SK-N-SH treated with all-trans-retinoic acid at 6 μM for 48 hours (cell line): ENCODE data around the gene SYNJ2.

Experiments used
- ATAC-seq: fragments of 200-7000 bp; cut with Tn5 transposase; 3 replicates; pipeline ENCODE4 v1.9.1; 2020; ENCODE audit warnings: mild to moderate bottlenecking, moderate library complexity
- BACH2 ChIP-seq: fragments of 250-450 bp; sonication (Bioruptor Pico); IDR thresholded peaks from 2 replicates; pipeline ENCODE4 v1.9.0; 2021; ENCODE audit warnings: mild to moderate bottlenecking, borderline replicate concordance
- CSDC2 ChIP-seq: fragments of 250-450 bp; sonication (Bioruptor Pico); IDR thresholded peaks from 2 replicates; pipeline ENCODE4 v1.5.0; 2020; ENCODE audit warnings: mild to moderate bottlenecking, moderate library complexity
- ESRRG ChIP-seq: fragments of 250-450 bp; sonication (Bioruptor Pico); IDR thresholded peaks from 2 replicates; pipeline ENCODE4 v1.6.1; 2021; ENCODE audit warnings: mild to moderate bottlenecking
- GLIS3 ChIP-seq: fragments of 250-450 bp; sonication (Bioruptor Pico); IDR thresholded peaks from 2 replicates; pipeline ENCODE4 v1.5.0; 2020; ENCODE audit warnings: mild to moderate bottlenecking, moderate library complexity
- ISL1 ChIP-seq: fragments of 250-450 bp; sonication (Bioruptor Pico); IDR thresholded peaks from 2 replicates; pipeline ENCODE4 v2.1.2; 2022; ENCODE audit warnings: mild to moderate bottlenecking, moderate library complexity
- OSR1 ChIP-seq: fragments of 250-450 bp; sonication (Bioruptor Pico); IDR thresholded peaks from 2 replicates; pipeline ENCODE4 v1.8.0; 2022; ENCODE audit warnings: moderate library complexity, mild to moderate bottlenecking, inconsistent platforms
- PPARA ChIP-seq: fragments of 250-450 bp; sonication (Bioruptor Pico); IDR thresholded peaks from 2 replicates; pipeline ENCODE4 v1.5.0; 2020; ENCODE audit warnings: mild to moderate bottlenecking, borderline replicate concordance
- RARB ChIP-seq: fragments of 250-450 bp; sonication (Bioruptor Pico); IDR thresholded peaks from 2 replicates; pipeline ENCODE4 v1.8.0; 2021; ENCODE audit warnings: mild to moderate bottlenecking, moderate library complexity
- SNAI2 ChIP-seq: fragments of 250-450 bp; sonication (Bioruptor Pico); IDR thresholded peaks from 2 replicates; pipeline ENCODE4 v1.5.0; 2020; ENCODE audit warnings: mild to moderate bottlenecking, moderate library complexity
- TCF4 ChIP-seq: fragments of 250-450 bp; sonication (Bioruptor Pico); IDR thresholded peaks from 2 replicates; pipeline ENCODE4 v1.8.0; 2021; ENCODE audit warnings: mild to moderate bottlenecking, moderate library complexity, borderline replicate concordance
- TOX ChIP-seq: fragments of 250-450 bp; sonication (Bioruptor Pico); IDR thresholded peaks from 2 replicates; pipeline ENCODE4 v1.8.0; 2021; ENCODE audit warnings: mild to moderate bottlenecking, moderate library complexity, borderline replicate concordance
- ZC3H10 ChIP-seq: fragments of 250-450 bp; sonication (Bioruptor Pico); IDR thresholded peaks from 2 replicates; pipeline ENCODE4 v1.5.1; 2021; ENCODE audit warnings: mild to moderate bottlenecking, moderate library complexity
- ZFP3 ChIP-seq: fragments of 250-450 bp; sonication (Bioruptor Pico); IDR thresholded peaks from 2 replicates; pipeline ENCODE4 v1.5.0; 2020; ENCODE audit warnings: mild to moderate bottlenecking, moderate library complexity
- ZFP30 ChIP-seq: fragments of 450-650 bp; formaldehyde crosslinking; IDR thresholded peaks from 2 replicates; pipeline ENCODE4 v1.5.0; 2022; ENCODE audit warnings: mild to moderate bottlenecking, moderate library complexity
- ZNF565 ChIP-seq: fragments of 450-650 bp; formaldehyde crosslinking; conservative IDR thresholded peaks from 2 replicates; pipeline ENCODE4 v1.5.0; 2020; ENCODE audit warnings: low read depth, mild to moderate bottlenecking, moderate library complexity
- ZNF70 ChIP-seq: fragments of 450-650 bp; formaldehyde crosslinking; IDR thresholded peaks from 2 replicates; pipeline ENCODE4 v1.5.0; 2020; ENCODE audit warnings: mild to moderate bottlenecking, moderate library complexity
- ZNF8 ChIP-seq: fragments of 450-650 bp; formaldehyde crosslinking; IDR thresholded peaks from 2 replicates; pipeline ENCODE4 v1.5.0; 2020; ENCODE audit warnings: mild to moderate bottlenecking, moderate library complexity
- TF ChIP-seq, protein P1 (sequence below): fragments of 250-450 bp; sonication (Bioruptor Pico); IDR thresholded peaks from 2 replicates; pipeline ENCODE4 v1.5.1; 2021; ENCODE audit warnings: mild to moderate bottlenecking, moderate library complexity
- TF ChIP-seq, protein P2 (sequence below): fragments of 250-450 bp; sonication (Bioruptor Pico); IDR thresholded peaks from 2 replicates; pipeline ENCODE4 v1.5.0; 2020; ENCODE audit warnings: mild to moderate bottlenecking, moderate library complexity
- TF ChIP-seq, protein P3 (sequence below): fragments of 250-450 bp; sonication (Bioruptor Pico); IDR thresholded peaks from 2 replicates; pipeline ENCODE4 v1.8.0; 2020; ENCODE audit warnings: mild to moderate bottlenecking, moderate library complexity, borderline replicate concordance
- TF ChIP-seq, protein P4 (sequence below): fragments of 250-450 bp; sonication (Bioruptor Pico); IDR thresholded peaks from 2 replicates; pipeline ENCODE4 v1.8.0; 2021; ENCODE audit warnings: low read depth, mild to moderate bottlenecking, moderate library complexity, borderline replicate concordance

The SYNJ2 gene

DNA sequence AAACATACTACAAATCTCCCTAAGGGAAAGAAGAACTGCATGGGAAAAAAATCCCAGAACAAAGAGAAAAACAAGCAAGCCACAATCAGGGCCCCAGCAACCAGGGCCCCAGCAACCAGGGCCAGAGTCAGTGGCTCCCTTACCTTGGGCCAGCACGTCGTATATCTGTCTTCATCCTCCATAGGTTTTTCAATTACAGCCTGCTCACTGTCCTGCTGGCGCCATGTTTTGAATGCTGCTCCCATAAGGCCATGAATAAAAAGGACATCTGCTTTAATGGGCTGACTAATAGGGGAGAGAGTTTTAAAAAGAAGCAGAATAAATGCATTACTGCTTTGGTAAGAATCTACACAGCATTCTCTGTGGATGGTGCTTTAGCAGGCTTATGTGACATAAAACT is 137.2 kb downstream of the SYNJ2 start:
- no peak for ATAC-seq
- TF ChIP-seq SNAI2 (CRISPR knock-in tag), result no peak
- TF ChIP-seq, protein P1, sequence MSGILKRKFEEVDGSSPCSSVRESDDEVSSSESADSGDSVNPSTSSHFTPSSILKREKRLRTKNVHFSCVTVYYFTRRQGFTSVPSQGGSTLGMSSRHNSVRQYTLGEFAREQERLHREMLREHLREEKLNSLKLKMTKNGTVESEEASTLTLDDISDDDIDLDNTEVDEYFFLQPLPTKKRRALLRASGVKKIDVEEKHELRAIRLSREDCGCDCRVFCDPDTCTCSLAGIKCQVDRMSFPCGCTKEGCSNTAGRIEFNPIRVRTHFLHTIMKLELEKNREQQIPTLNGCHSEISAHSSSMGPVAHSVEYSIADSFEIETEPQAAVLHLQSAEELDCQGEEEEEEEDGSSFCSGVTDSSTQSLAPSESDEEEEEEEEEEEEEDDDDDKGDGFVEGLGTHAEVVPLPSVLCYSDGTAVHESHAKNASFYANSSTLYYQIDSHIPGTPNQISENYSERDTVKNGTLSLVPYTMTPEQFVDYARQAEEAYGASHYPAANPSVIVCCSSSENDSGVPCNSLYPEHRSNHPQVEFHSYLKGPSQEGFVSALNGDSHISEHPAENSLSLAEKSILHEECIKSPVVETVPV (CRISPR knock-in tag), result no peak
- no peak for TF ChIP-seq PPARA
- TF ChIP-seq OSR1 (CRISPR knock-in tag), result no peak
- no peak for TF ChIP-seq GLIS3 (CRISPR knock-in tag)
- TF ChIP-seq BACH2 (CRISPR knock-in tag), result no peak
- TF ChIP-seq ISL1, result no peak
- TF ChIP-seq CSDC2 (CRISPR knock-in tag), result no peak
- no peak for TF ChIP-seq ZNF565 (CRISPR knock-in tag)
- TF ChIP-seq, protein P2, sequence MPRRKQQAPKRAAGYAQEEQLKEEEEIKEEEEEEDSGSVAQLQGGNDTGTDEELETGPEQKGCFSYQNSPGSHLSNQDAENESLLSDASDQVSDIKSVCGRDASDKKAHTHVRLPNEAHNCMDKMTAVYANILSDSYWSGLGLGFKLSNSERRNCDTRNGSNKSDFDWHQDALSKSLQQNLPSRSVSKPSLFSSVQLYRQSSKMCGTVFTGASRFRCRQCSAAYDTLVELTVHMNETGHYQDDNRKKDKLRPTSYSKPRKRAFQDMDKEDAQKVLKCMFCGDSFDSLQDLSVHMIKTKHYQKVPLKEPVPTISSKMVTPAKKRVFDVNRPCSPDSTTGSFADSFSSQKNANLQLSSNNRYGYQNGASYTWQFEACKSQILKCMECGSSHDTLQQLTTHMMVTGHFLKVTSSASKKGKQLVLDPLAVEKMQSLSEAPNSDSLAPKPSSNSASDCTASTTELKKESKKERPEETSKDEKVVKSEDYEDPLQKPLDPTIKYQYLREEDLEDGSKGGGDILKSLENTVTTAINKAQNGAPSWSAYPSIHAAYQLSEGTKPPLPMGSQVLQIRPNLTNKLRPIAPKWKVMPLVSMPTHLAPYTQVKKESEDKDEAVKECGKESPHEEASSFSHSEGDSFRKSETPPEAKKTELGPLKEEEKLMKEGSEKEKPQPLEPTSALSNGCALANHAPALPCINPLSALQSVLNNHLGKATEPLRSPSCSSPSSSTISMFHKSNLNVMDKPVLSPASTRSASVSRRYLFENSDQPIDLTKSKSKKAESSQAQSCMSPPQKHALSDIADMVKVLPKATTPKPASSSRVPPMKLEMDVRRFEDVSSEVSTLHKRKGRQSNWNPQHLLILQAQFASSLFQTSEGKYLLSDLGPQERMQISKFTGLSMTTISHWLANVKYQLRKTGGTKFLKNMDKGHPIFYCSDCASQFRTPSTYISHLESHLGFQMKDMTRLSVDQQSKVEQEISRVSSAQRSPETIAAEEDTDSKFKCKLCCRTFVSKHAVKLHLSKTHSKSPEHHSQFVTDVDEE (CRISPR knock-in tag), result no peak
- no peak for TF ChIP-seq ZFP3 (CRISPR knock-in tag)
- no peak for TF ChIP-seq ZNF70 (CRISPR knock-in tag)
- no peak for TF ChIP-seq ZNF8 (CRISPR knock-in tag)
- no peak for TF ChIP-seq ESRRG (CRISPR knock-in tag)
- no peak for TF ChIP-seq ZC3H10 (CRISPR knock-in tag)
- no peak for TF ChIP-seq RARB (CRISPR knock-in tag)
- TF ChIP-seq, protein P3, sequence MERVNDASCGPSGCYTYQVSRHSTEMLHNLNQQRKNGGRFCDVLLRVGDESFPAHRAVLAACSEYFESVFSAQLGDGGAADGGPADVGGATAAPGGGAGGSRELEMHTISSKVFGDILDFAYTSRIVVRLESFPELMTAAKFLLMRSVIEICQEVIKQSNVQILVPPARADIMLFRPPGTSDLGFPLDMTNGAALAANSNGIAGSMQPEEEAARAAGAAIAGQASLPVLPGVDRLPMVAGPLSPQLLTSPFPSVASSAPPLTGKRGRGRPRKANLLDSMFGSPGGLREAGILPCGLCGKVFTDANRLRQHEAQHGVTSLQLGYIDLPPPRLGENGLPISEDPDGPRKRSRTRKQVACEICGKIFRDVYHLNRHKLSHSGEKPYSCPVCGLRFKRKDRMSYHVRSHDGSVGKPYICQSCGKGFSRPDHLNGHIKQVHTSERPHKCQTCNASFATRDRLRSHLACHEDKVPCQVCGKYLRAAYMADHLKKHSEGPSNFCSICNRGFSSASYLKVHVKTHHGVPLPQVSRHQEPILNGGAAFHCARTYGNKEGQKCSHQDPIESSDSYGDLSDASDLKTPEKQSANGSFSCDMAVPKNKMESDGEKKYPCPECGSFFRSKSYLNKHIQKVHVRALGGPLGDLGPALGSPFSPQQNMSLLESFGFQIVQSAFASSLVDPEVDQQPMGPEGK (CRISPR knock-in tag), result no peak

DNA sequence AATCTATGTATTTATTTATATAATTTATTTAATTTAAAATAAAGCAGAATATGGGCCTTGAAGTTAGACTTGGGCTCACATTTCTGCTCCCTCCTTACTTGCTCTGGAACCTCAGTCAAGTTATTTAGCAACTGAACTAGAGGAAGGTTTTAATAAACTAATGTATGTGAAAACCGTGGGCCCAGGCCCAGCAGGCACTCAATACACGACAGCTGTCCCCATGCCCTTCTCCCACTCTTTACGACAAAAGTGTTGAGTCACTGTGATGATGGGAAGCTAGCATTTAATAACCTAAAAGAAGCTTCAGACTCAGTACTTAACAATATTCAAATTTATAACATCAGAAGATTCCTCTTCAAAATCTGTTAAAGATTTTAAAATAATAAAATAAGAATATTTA is 139.7 kb downstream of the SYNJ2 start:
- TF ChIP-seq SNAI2 (CRISPR knock-in tag), result no peak
- TF ChIP-seq ESRRG (CRISPR knock-in tag), result no peak
- no peak for TF ChIP-seq BACH2 (CRISPR knock-in tag)
- TF ChIP-seq, protein P4, sequence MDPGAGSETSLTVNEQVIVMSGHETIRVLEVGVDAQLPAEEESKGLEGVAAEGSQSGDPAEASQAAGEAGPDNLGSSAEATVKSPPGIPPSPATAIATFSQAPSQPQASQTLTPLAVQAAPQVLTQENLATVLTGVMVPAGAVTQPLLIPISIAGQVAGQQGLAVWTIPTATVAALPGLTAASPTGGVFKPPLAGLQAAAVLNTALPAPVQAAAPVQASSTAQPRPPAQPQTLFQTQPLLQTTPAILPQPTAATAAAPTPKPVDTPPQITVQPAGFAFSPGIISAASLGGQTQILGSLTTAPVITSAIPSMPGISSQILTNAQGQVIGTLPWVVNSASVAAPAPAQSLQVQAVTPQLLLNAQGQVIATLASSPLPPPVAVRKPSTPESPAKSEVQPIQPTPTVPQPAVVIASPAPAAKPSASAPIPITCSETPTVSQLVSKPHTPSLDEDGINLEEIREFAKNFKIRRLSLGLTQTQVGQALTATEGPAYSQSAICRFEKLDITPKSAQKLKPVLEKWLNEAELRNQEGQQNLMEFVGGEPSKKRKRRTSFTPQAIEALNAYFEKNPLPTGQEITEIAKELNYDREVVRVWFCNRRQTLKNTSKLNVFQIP (CRISPR knock-in tag), result no peak
- TF ChIP-seq, protein P1 (CRISPR knock-in tag), result no peak
- no peak for TF ChIP-seq RARB (CRISPR knock-in tag)
- no peak for TF ChIP-seq CSDC2 (CRISPR knock-in tag)
- TF ChIP-seq TOX (CRISPR knock-in tag), result no peak
- no peak for TF ChIP-seq ZNF70 (CRISPR knock-in tag)
- no peak for ATAC-seq

DNA sequence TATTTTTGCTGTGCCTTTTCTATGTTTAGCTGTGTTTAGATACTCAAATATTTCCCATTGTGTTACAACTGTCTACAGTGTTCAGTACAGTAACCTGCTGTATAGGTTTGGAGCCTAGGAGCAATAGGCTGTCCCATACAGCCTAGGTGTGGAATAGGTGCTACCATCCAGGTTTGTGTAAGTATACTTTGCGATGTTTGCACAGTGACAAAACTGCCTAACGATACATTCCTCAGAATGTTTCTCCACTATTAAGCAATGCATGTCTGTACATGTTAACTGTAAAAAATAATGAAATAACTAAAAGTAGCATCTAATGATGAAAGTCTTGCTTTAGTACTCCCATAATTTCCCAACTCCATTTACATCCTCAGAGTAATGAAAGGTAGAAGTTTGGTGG is 140.4 kb downstream of the SYNJ2 start:
- TF ChIP-seq ZFP30 (CRISPR knock-in tag) (no peak), CSDC2 (CRISPR knock-in tag) (no peak), OSR1 (CRISPR knock-in tag) (no peak), ZC3H10 (CRISPR knock-in tag) (no peak), ZNF70 (CRISPR knock-in tag) (no peak), ESRRG (CRISPR knock-in tag) (no peak), ZNF565 (CRISPR knock-in tag) (no peak), PPARA (no peak), TCF4 (CRISPR knock-in tag) (no peak), BACH2 (CRISPR knock-in tag) (no peak), SNAI2 (CRISPR knock-in tag) (no peak)
- TF ChIP-seq, protein P3 (CRISPR knock-in tag), result no peak
- ATAC-seq, result no peak
